ENCODE measurements around the gene GLT6D1.
"Not testable (repeated sequence)": the region's sequence is repeated elsewhere in the genome, so short reads cannot be mapped to it uniquely, and the experiment has no call there.

The GLT6D1 gene

GRCh38 chr9:135639196-135639595 lies at the start of gene GLT6D1:
TSS of gene GLT6D1 (minus strand) at chr9:135639540. CDS start at chr9:135639187, 353 bp downstream.
- no peak for DNase-seq

GRCh38 chr9:135689011-135689410 lies 49.7 kb upstream of the GLT6D1 start:
- no peak for DNase-seq

GRCh38 chr9:135687216-135687615 lies 47.9 kb upstream of the GLT6D1 start:
- DNase-seq = no peak

GRCh38 chr9:135684691-135685090 lies 45.4 kb upstream of the GLT6D1 start:
- DNase-seq = no peak

GRCh38 chr9:135683401-135684034 lies 44.2 kb upstream of the GLT6D1 start:
- no peak for DNase-seq

GRCh38 chr9:135681161-135681560 lies 41.8 kb upstream of the GLT6D1 start:
- DNase-seq = no peak

GRCh38 chr9:135680056-135680455 lies 40.7 kb upstream of the GLT6D1 start:
- DNase-seq = no peak

- DNase-seq = no peak
Measured at GRCh38 chr9:135678236-135679017, 39.1 kb upstream of the GLT6D1 start.

- no peak for DNase-seq
Measured at GRCh38 chr9:135677641-135678168, 38.4 kb upstream of the GLT6D1 start.

- no peak for DNase-seq
Measured at GRCh38 chr9:135676891-135677290, 37.6 kb upstream of the GLT6D1 start.

GRCh38 chr9:135674977-135675376 lies 35.6 kb upstream of the GLT6D1 start:
- DNase-seq = no peak

- no peak for DNase-seq
Measured at GRCh38 chr9:135673941-135674340, 34.6 kb upstream of the GLT6D1 start.

GRCh38 chr9:135672786-135673185 lies 33.4 kb upstream of the GLT6D1 start:
- not testable (repeated sequence) for DNase-seq

GRCh38 chr9:135671591-135672041 lies 32.3 kb upstream of the GLT6D1 start:
- DNase-seq = no peak

- no peak for DNase-seq
Measured at GRCh38 chr9:135670721-135671590, 31.6 kb upstream of the GLT6D1 start.

- DNase-seq = no peak
Measured at GRCh38 chr9:135669616-135670285, 30.4 kb upstream of the GLT6D1 start.

GRCh38 chr9:135669018-135669417 lies 29.7 kb upstream of the GLT6D1 start:
- not testable (repeated sequence) for DNase-seq

- DNase-seq = no peak
Measured at GRCh38 chr9:135667463-135668001, 28.2 kb upstream of the GLT6D1 start.

- DNase-seq = no peak
Measured at GRCh38 chr9:135666534-135667462, 27.5 kb upstream of the GLT6D1 start.

GRCh38 chr9:135665795-135666189 lies 26.5 kb upstream of the GLT6D1 start:
- no peak for DNase-seq
